H9 (cell line): ENCODE measurements around the gene PRKAR2B. TPM values are rescaled to one million over a fixed set of nuclear protein-coding genes. Genes with fewer than 3 reads are reported as not detected.

Source experiments
- DNase-seq: peaks from one replicate; pipeline ENCODE4 v3.0.0-alpha.2; 2017
- H2AFZ ChIP-seq: one replicate; pipeline ENCODE4 v1.6.1; 2013; ENCODE audit warnings: mild to moderate bottlenecking, low read length, control low read depth, moderate library complexity
- H2AK5ac ChIP-seq: 2 replicates; pipeline ENCODE4 v1.6.1; 2013; ENCODE audit warnings: low read length, control low read depth, mixed read lengths; ENCODE audit not compliant: insufficient read length
- H2BK120ac ChIP-seq: one replicate; pipeline ENCODE4 v1.6.1; 2013; ENCODE audit warnings: low read depth, mild to moderate bottlenecking, low read length, control low read depth, inconsistent platforms; ENCODE audit not compliant: poor library complexity, severe bottlenecking
- H2BK12ac ChIP-seq: 2 replicates; pipeline ENCODE4 v1.6.1; 2013; ENCODE audit warnings: low read length, control low read depth, mixed read lengths, low read depth; ENCODE audit not compliant: insufficient read length
- H2BK15ac ChIP-seq: 2 replicates; pipeline ENCODE4 v1.6.1; 2013; ENCODE audit warnings: low read depth, low read length, control low read depth
- H2BK20ac ChIP-seq: one replicate; pipeline ENCODE4 v1.6.1; 2013; ENCODE audit warnings: low read depth, mild to moderate bottlenecking, low read length, control low read depth, inconsistent platforms; ENCODE audit not compliant: poor library complexity, severe bottlenecking
- H2BK5ac ChIP-seq: 2 replicates; pipeline ENCODE4 v1.6.1; 2013; ENCODE audit warnings: low read length, control low read depth, mixed read lengths; ENCODE audit not compliant: insufficient read length
- H3K14ac ChIP-seq: 2 replicates; pipeline ENCODE4 v1.6.1; 2013; ENCODE audit warnings: low read length, control low read depth; ENCODE audit not compliant: insufficient read depth
- H3K18ac ChIP-seq: 2 replicates; pipeline ENCODE4 v1.6.1; 2013; ENCODE audit warnings: low read depth, mild to moderate bottlenecking, mixed read lengths, low read length, control low read depth; ENCODE audit not compliant: insufficient read length
- H3K23ac ChIP-seq: 2 replicates; pipeline ENCODE4 v1.6.1; 2013; ENCODE audit warnings: low read length, control low read depth, mixed read lengths, low read depth; ENCODE audit not compliant: insufficient read length
- H3K23me2 ChIP-seq: 2 replicates; pipeline ENCODE4 v1.6.1; 2013; ENCODE audit warnings: low read depth, mild to moderate bottlenecking, mixed read lengths, low read length, control low read depth; ENCODE audit not compliant: insufficient read length, poor library complexity, severe bottlenecking
- H3K27ac ChIP-seq: 2 replicates; pipeline ENCODE4 v1.5.1; 2013; ENCODE audit warnings: low read length, control low read depth, mixed read lengths, low read depth; ENCODE audit not compliant: insufficient read length
- H3K27me3 ChIP-seq: 2 replicates; pipeline ENCODE4 v1.6.1; 2013; ENCODE audit warnings: low read length, control low read depth, inconsistent platforms; ENCODE audit not compliant: insufficient read depth
- H3K4ac ChIP-seq: 2 replicates; pipeline ENCODE4 v1.6.1; 2013; ENCODE audit warnings: low read depth, mild to moderate bottlenecking, control low read depth, inconsistent platforms, low read length, moderate library complexity
- H3K4me1 ChIP-seq: 2 replicates; pipeline ENCODE4 v1.6.1; 2013; ENCODE audit warnings: low read length, control low read depth, inconsistent platforms; ENCODE audit not compliant: insufficient read depth
- H3K4me2 ChIP-seq: 2 replicates; pipeline ENCODE4 v1.6.1; 2013; ENCODE audit warnings: low read length, control low read depth, mixed read lengths; ENCODE audit not compliant: insufficient read length, insufficient read depth
- H3K56ac ChIP-seq: 2 replicates; pipeline ENCODE4 v1.6.1; 2013; ENCODE audit warnings: low read depth, mild to moderate bottlenecking, mixed read lengths, low read length, control low read depth; ENCODE audit not compliant: insufficient read length
- H3K79me1 ChIP-seq: 2 replicates; pipeline ENCODE4 v1.6.1; 2013; ENCODE audit warnings: low read depth, mild to moderate bottlenecking, moderate library complexity, low read length, control low read depth, inconsistent platforms; ENCODE audit not compliant: insufficient read depth, poor library complexity, severe bottlenecking
- H3K79me2 ChIP-seq: 2 replicates; pipeline ENCODE4 v1.6.1; 2013; ENCODE audit warnings: low read length, control low read depth, inconsistent platforms; ENCODE audit not compliant: insufficient read depth
- H3K9ac ChIP-seq: 2 replicates; pipeline ENCODE4 v1.6.1; 2013; ENCODE audit warnings: low read length, control low read depth, mixed read lengths; ENCODE audit not compliant: insufficient read length; ENCODE audit errors: extremely low read depth
- H3K9me3 ChIP-seq: one replicate; pipeline ENCODE4 v1.6.1; 2013; ENCODE audit warnings: low read depth, low read length, inconsistent platforms; ENCODE audit not compliant: control insufficient read depth
- H3T11ph ChIP-seq: one replicate; pipeline ENCODE4 v1.6.1; 2013; ENCODE audit warnings: mild to moderate bottlenecking, low read length, control low read depth, inconsistent platforms
- H4K20me1 ChIP-seq: one replicate; pipeline ENCODE4 v1.6.1; 2013; ENCODE audit not compliant: control insufficient read depth, insufficient read length, insufficient read depth
- H4K5ac ChIP-seq: 2 replicates; pipeline ENCODE4 v1.6.1; 2013; ENCODE audit warnings: low read depth, mild to moderate bottlenecking, mixed read lengths, low read length, control low read depth; ENCODE audit not compliant: insufficient read length
- H4K8ac ChIP-seq: replicated peaks from 2 replicates; pipeline ENCODE4 v1.6.1; 2013; ENCODE audit warnings: low read length, control low read depth, mixed read lengths, low read depth; ENCODE audit not compliant: insufficient read length
- H4K91ac ChIP-seq: 2 replicates; pipeline ENCODE4 v1.6.1; 2013; ENCODE audit warnings: low read depth, mild to moderate bottlenecking, moderate library complexity, mixed read lengths, low read length, control low read depth; ENCODE audit not compliant: insufficient read length
- H3K27ac Mint-ChIP-seq, 3 experiments: 2 replicates in 2 of 3; 3 replicates in 1 of 3; pipeline ENCODE4 v1.8.0; 2020 to 2021; ENCODE audit warnings: mixed read lengths in 3 of 3, mild to moderate bottlenecking in 1 of 3, moderate library complexity in 1 of 3
- H3K27me3 Mint-ChIP-seq: 2 replicates; pipeline ENCODE4 v1.8.0; 2021; ENCODE audit warnings: low read depth, mild to moderate bottlenecking, moderate library complexity, mixed read lengths
- H3K36me3 Mint-ChIP-seq, 3 experiments: 2 replicates in 2 of 3; 3 replicates in 1 of 3; pipeline ENCODE4 v1.8.0; 2020 to 2021; ENCODE audit warnings: low read depth in 3 of 3, mixed read lengths in 3 of 3; ENCODE audit not compliant: insufficient read depth in 1 of 3
- H3K4me1 Mint-ChIP-seq, 2 experiments: 2 replicates each; pipeline ENCODE4 v1.8.0; 2020; ENCODE audit warnings: mixed read lengths in 2 of 2
- H3K4me3 Mint-ChIP-seq, 2 experiments: 2 replicates in 1 of 2; 3 replicates in 1 of 2; pipeline ENCODE4 v1.8.0; 2020 to 2021; ENCODE audit warnings: mild to moderate bottlenecking in 2 of 2, mixed read lengths in 2 of 2, moderate library complexity in 1 of 2
- H3K9me3 Mint-ChIP-seq, 2 experiments: 2 replicates in 1 of 2; 3 replicates in 1 of 2; pipeline ENCODE4 v1.8.0; 2020; ENCODE audit warnings: mild to moderate bottlenecking in 2 of 2, mixed read lengths in 2 of 2, moderate library complexity in 1 of 2
- CTCF ChIP-seq: fragments of 200-600 bp; sonication (generic); conservative IDR thresholded peaks from 3 replicates; pipeline ENCODE4 v1.8.0; 2021; ENCODE audit warnings: antibody characterized with exemption, mild to moderate bottlenecking
- WGBS: extraction: QIAGEN DNeasy Blood & Tissue Kit; methylation state at CpG from one replicate; pipeline ENCODE4 v1.1.7; 2013; ENCODE audit warnings: missing lambda C conversion rate, low lambda C conversion rate, mixed read lengths; ENCODE audit not compliant: insufficient read length; ENCODE audit errors: extremely low coverage; 5-methylcytosine and 5-hydroxymethylcytosine counted together
- total RNA-seq: library from RNA; stranded (reverse); gene quantifications from 2 replicates; pipeline ENCODE4 v1.2.1, GENCODE V29; 2021

Gene PRKAR2B
- total RNA-seq, 1 experiment from 2014 or later = 16.6 TPM

- Histone ChIP-seq H2BK20ac (no peak overlapping the region), H2AFZ (no peak overlapping the region), H3K79me1 (no peaks in the 10 kb centered on the region), H3K4me2 (no peak overlapping the region), H4K91ac (no peak overlapping the region), H3K9ac (no peak overlapping the region), H3K9me3 (no peaks in the 10 kb centered on the region), H3K18ac (no peak overlapping the region), H3K4me1 (no peaks in the 10 kb centered on the region), H3K27ac (no peak overlapping the region), H3K4ac (no peak overlapping the region), H4K8ac (no peak overlapping the region), H3K23me2 (no peaks in the 10 kb centered on the region), H4K5ac (no peak overlapping the region), H3K27me3 (no peaks in the 10 kb centered on the region), H3K56ac (no peak overlapping the region), H2BK15ac (no peak overlapping the region), H4K20me1 (no peaks in the 10 kb centered on the region), H3K79me2 (no peaks in the 10 kb centered on the region), H3K14ac (no peak overlapping the region), H3T11ph (no peak overlapping the region), H2BK5ac (no peak overlapping the region), H2BK120ac (no peak overlapping the region), H3K23ac (no peak overlapping the region), H2AK5ac (no peak overlapping the region), H2BK12ac (no peak overlapping the region)
- Mint-ChIP-seq H3K4me3 (no peak overlapping the region), H3K27ac (no peak overlapping the region), H3K9me3 (peaks cover 5 to 10% of the 10 kb centered on the region in 2 experiments; a peak in 4 of 5 replicates), H3K4me1 (peaks cover 1 to 4% of the 10 kb centered on the region in 2 experiments; a peak in 3 of 4 replicates), H3K36me3 (peaks cover 0 to 10% (median 4%) of the 10 kb centered on the region in 3 experiments; a peak in 2 of 7 replicates), H3K27me3 (no peaks in the 10 kb centered on the region)
- WGBS = no CpG with 5 or more reads among the region's 2 CpGs
- no peak for DNase-seq
- TF ChIP-seq CTCF = no peak
Observed at GRCh38 chr7:107025449-107026103, 18.9 kb upstream of the PRKAR2B start.
